Gastrocnemius medialis (tissue), 4 donors: ENCODE data around the gene NGEF. TPM values are rescaled to one million over a fixed set of nuclear protein-coding genes. Genes with fewer than 3 reads are reported as not detected.

Source experiments
- ATAC-seq, 2 donors: fragments of 150-250 bp; one replicate each; pipeline ENCODE4 v1.9.1; 2016
- DNase-seq, 2 donors: peaks; one replicate each; pipeline ENCODE4 v3.0.0-alpha.2; 2019
- H3K27ac ChIP-seq, 4 donors: fragments of 200-600 bp; sonication (generic); 1 replicate in 1 of 4; 2 replicates in 3 of 4; pipeline ENCODE4 v1.5.1; 2016 to 2018; ENCODE audit warnings: mild to moderate bottlenecking in 2 of 4, moderate library complexity in 1 of 4
- H3K27me3 ChIP-seq, 3 donors: fragments of 200-600 bp; sonication (generic) in 2 of 3; 1 replicate in 1 of 3; 2 replicates in 2 of 3; pipeline versions ENCODE4 v1.5.1 to v1.6.0; 2016 to 2019; ENCODE audit warnings: mild to moderate bottlenecking in 1 of 3, moderate library complexity in 1 of 3
- H3K36me3 ChIP-seq, 2 donors: fragments of 200-600 bp; sonication (generic) in 1 of 2; one replicate each; pipeline ENCODE4 v1.5.1; 2017 to 2018
- H3K4me1 ChIP-seq, 2 donors: fragments of 200-600 bp; sonication (generic) in 1 of 2; one replicate each; pipeline ENCODE4 v1.5.1; 2016 to 2017; ENCODE audit warnings: mild to moderate bottlenecking in 2 of 2
- H3K4me3 ChIP-seq, 4 donors: fragments of 200-600 bp; sonication (generic) in 3 of 4; 1 replicate in 1 of 4; 2 replicates in 3 of 4; pipeline ENCODE4 v1.5.1; 2016 to 2019; ENCODE audit warnings: mild to moderate bottlenecking in 2 of 4
- H3K9me3 ChIP-seq, 3 donors: fragments of 200-600 bp; sonication (generic) in 2 of 3; 1 replicate in 1 of 3; 2 replicates in 2 of 3; pipeline ENCODE4 v1.5.1; 2016 to 2019
- CTCF ChIP-seq, 5 experiments: fragments of 450-650 bp in 3 of 5; fragments of 200-600 bp in 2 of 5; sonication (generic) in 2 of 5; IDR thresholded peaks in 4 of 5; conservative IDR thresholded peaks in 1 of 5; 1 replicate in 4 of 5; 2 replicates in 1 of 5; pipeline ENCODE4 v1.5.1; 2016 to 2019; ENCODE audit warnings: antibody characterized with exemption in 5 of 5, mild to moderate bottlenecking in 3 of 5, moderate library complexity in 3 of 5
- POLR2A ChIP-seq, 2 donors: fragments of 450-650 bp; IDR thresholded peaks; one replicate each; pipeline ENCODE4 v1.6.1; 2017; ENCODE audit warnings: antibody characterized with exemption in 2 of 2, mild to moderate bottlenecking in 2 of 2, moderate library complexity in 2 of 2
- in situ Hi-C, 4 donors: fragments of 200-750 bp; cut with MboI; loops; one replicate each; pipeline versions ENCODE4 v1.15.0 to v1.8.0; 2017; ENCODE audit warnings: low sequenced_read_pairs in 4 of 4
- intact Hi-C: fragments of 100-400 bp; cut with DNase I; formaldehyde crosslinking; loops from one replicate; pipeline ENCODE4 v1.15.1; 2023; ENCODE audit warnings: low total_unique reads
- total RNA-seq, 4 donors: library from RNA; depleted of rRNA; stranded (reverse); fragments of >200 nt; gene quantifications; one replicate each; pipeline versions ENCODE4 v1.1.0 to v1.2.3, GENCODE V29; 2016

Gene NGEF
- total RNA-seq, 4 donors from 2014 or later, result 0.66 to 1.5 (median 0.84) TPM; not detected in 1

GRCh38 chr2:233013650-233014049 lies 594 bp upstream of the NGEF start:
- in situ Hi-C loops, result no loop called here

GRCh38 chr2:233012301-233012971 lies 620 bp downstream of the NGEF start:
- Histone ChIP-seq H3K9me3 (no peaks in the 10 kb centered on the region), H3K27ac (no peak overlapping the region), H3K27me3 (no peaks in the 10 kb centered on the region), H3K4me1 (no peaks in the 10 kb centered on the region), H3K36me3 (no peaks in the 10 kb centered on the region), H3K4me3 (no peak overlapping the region)
- ATAC-seq (no peak), DNase-seq (no peak)
- in situ Hi-C loops (no loop called here), intact Hi-C loops (no loop called here)
- TF ChIP-seq CTCF (IDR thresholded peaks at IDR 0.05 in 4 of 5, conservative IDR thresholded peaks at IDR 0.05 in 1 of 5) (no peak), POLR2A (IDR thresholded peaks at IDR 0.05) (no peak)

More at GRCh38 chr2:233013650-233014049, 594 bp upstream of the NGEF start:
- no peak for TF ChIP-seq CTCF (IDR thresholded peaks at IDR 0.05 in 4 of 5, conservative IDR thresholded peaks at IDR 0.05 in 1 of 5)
- TF ChIP-seq POLR2A (IDR thresholded peaks at IDR 0.05), result no peak
- intact Hi-C loops, result no loop called here
- H3K4me3 ChIP-seq, result no peak overlapping the region
- H3K27me3 ChIP-seq, result no peaks in the 10 kb centered on the region
- ATAC-seq, result no peak
- no peaks in the 10 kb centered on the region for H3K9me3 ChIP-seq
- no peaks in the 10 kb centered on the region for H3K4me1 ChIP-seq
- H3K27ac ChIP-seq, result no peak overlapping the region
- no peaks in the 10 kb centered on the region for H3K36me3 ChIP-seq
- DNase-seq, result no peak

DNA sequence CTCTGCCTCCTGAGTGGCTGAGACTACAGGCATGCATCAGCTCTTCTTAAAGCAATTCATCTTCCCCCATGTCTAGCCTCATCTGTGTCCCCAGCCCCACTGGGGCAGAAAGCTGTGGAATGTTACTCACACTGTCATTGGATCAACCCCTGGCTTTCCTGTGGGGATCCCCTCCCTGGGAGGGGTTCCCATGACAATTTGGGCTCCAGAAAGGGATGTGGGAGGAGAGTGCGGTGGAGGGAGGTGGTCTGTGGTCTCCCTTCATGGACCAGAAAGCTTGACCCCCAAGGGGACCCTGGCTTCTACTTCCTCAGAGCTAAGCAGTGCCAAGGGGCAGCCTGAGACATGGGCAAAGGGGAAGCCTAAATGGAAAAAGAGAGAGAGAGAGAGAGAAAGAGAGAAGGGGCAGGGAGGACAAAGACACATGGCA lies 1.3 kb downstream of the NGEF start:
- in situ Hi-C loops (no loop called here), intact Hi-C loops (no loop called here)
- H3K4me1 ChIP-seq, result no peaks in the 10 kb centered on the region
- no peaks in the 10 kb centered on the region for H3K9me3 ChIP-seq
- TF ChIP-seq POLR2A (IDR thresholded peaks at IDR 0.05) (no peak), CTCF (IDR thresholded peaks at IDR 0.05 in 4 of 5, conservative IDR thresholded peaks at IDR 0.05 in 1 of 5) (no peak)
- DNase-seq (no peak), ATAC-seq (no peak)
- H3K27ac ChIP-seq, result no peak overlapping the region
- no peaks in the 10 kb centered on the region for H3K36me3 ChIP-seq
- no peaks in the 10 kb centered on the region for H3K27me3 ChIP-seq
- no peak overlapping the region for H3K4me3 ChIP-seq

DNA sequence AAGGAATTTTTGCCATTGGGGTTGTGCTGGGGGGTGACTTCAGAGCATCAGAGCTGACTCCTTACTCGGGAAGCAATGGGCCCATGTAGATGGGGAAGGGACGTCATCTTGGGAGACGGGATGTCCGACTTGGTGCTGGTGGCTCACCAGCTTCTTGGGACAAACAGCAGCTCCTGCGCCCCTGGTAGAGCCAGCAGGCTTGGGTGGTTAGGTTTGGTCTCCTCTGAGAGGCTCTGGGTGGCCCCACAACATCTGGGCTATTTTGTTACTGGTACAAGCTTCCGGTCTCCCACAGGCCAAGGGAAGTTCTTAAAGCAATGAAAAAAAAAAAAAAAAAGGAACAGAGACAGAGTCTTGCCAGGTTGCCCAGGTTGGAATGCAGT lies 1.8 kb downstream of the NGEF start:
- TF ChIP-seq CTCF (IDR thresholded peaks at IDR 0.05 in 4 of 5, conservative IDR thresholded peaks at IDR 0.05 in 1 of 5), result no peak
- TF ChIP-seq POLR2A (IDR thresholded peaks at IDR 0.05), result no peak
- in situ Hi-C loops (no loop called here), intact Hi-C loops (no loop called here)
- Histone ChIP-seq H3K4me3 (no peak overlapping the region), H3K27ac (no peak overlapping the region), H3K4me1 (no peaks in the 10 kb centered on the region), H3K27me3 (no peaks in the 10 kb centered on the region), H3K9me3 (no peaks in the 10 kb centered on the region), H3K36me3 (no peaks in the 10 kb centered on the region)
- no peak for ATAC-seq
- DNase-seq, result no peak
